Gastrocnemius medialis (tissue), 4 donors: Measurements from ENCODE around the gene SPINT1. TPM values are rescaled to one million over a fixed set of nuclear protein-coding genes. Genes with fewer than 3 reads are reported as not detected.

Experiments used
- ATAC-seq, 2 donors: fragments of 150-250 bp; one replicate each; pipeline ENCODE4 v1.9.1; 2016
- DNase-seq, 2 donors: peaks; one replicate each; pipeline ENCODE4 v3.0.0-alpha.2; 2019
- H3K27ac ChIP-seq, 4 donors: fragments of 200-600 bp; sonication (generic); 1 replicate in 1 of 4; 2 replicates in 3 of 4; pipeline ENCODE4 v1.5.1; 2016 to 2018; ENCODE audit warnings: mild to moderate bottlenecking in 2 of 4, moderate library complexity in 1 of 4
- H3K27me3 ChIP-seq, 3 donors: fragments of 200-600 bp; sonication (generic) in 2 of 3; 1 replicate in 1 of 3; 2 replicates in 2 of 3; pipeline versions ENCODE4 v1.5.1 to v1.6.0; 2016 to 2019; ENCODE audit warnings: mild to moderate bottlenecking in 1 of 3, moderate library complexity in 1 of 3
- H3K36me3 ChIP-seq, 2 donors: fragments of 200-600 bp; sonication (generic) in 1 of 2; one replicate each; pipeline ENCODE4 v1.5.1; 2017 to 2018
- H3K4me1 ChIP-seq, 2 donors: fragments of 200-600 bp; sonication (generic) in 1 of 2; one replicate each; pipeline ENCODE4 v1.5.1; 2016 to 2017; ENCODE audit warnings: mild to moderate bottlenecking in 2 of 2
- H3K4me3 ChIP-seq, 4 donors: fragments of 200-600 bp; sonication (generic) in 3 of 4; 1 replicate in 1 of 4; 2 replicates in 3 of 4; pipeline ENCODE4 v1.5.1; 2016 to 2019; ENCODE audit warnings: mild to moderate bottlenecking in 2 of 4
- H3K9me3 ChIP-seq, 3 donors: fragments of 200-600 bp; sonication (generic) in 2 of 3; 1 replicate in 1 of 3; 2 replicates in 2 of 3; pipeline ENCODE4 v1.5.1; 2016 to 2019
- CTCF ChIP-seq, 5 experiments: fragments of 450-650 bp in 3 of 5; fragments of 200-600 bp in 2 of 5; sonication (generic) in 2 of 5; IDR thresholded peaks in 4 of 5; conservative IDR thresholded peaks in 1 of 5; 1 replicate in 4 of 5; 2 replicates in 1 of 5; pipeline ENCODE4 v1.5.1; 2016 to 2019; ENCODE audit warnings: antibody characterized with exemption in 5 of 5, mild to moderate bottlenecking in 3 of 5, moderate library complexity in 3 of 5
- POLR2A ChIP-seq, 2 donors: fragments of 450-650 bp; IDR thresholded peaks; one replicate each; pipeline ENCODE4 v1.6.1; 2017; ENCODE audit warnings: antibody characterized with exemption in 2 of 2, mild to moderate bottlenecking in 2 of 2, moderate library complexity in 2 of 2
- in situ Hi-C, 4 donors: fragments of 200-750 bp; cut with MboI; loops; one replicate each; pipeline versions ENCODE4 v1.15.0 to v1.8.0; 2017; ENCODE audit warnings: low sequenced_read_pairs in 4 of 4
- intact Hi-C: fragments of 100-400 bp; cut with DNase I; formaldehyde crosslinking; loops from one replicate; pipeline ENCODE4 v1.15.1; 2023; ENCODE audit warnings: low total_unique reads
- total RNA-seq, 4 donors: library from RNA; depleted of rRNA; stranded (reverse); fragments of >200 nt; gene quantifications; one replicate each; pipeline versions ENCODE4 v1.1.0 to v1.2.3, GENCODE V29; 2016

SPINT1 gene
- total RNA-seq, 4 donors from 2014 or later: 0.42 to 5.0 (median 1.0) TPM; not detected in 1

- DNase-seq: no peak
- in situ Hi-C loops (no loop called here), intact Hi-C loops (no loop called here)
- TF ChIP-seq POLR2A (IDR thresholded peaks at IDR 0.05): no peak
- TF ChIP-seq CTCF (IDR thresholded peaks at IDR 0.05 in 4 of 5, conservative IDR thresholded peaks at IDR 0.05 in 1 of 5): no peak
- Histone ChIP-seq H3K27me3 (no peaks in the 10 kb centered on the region), H3K9me3 (no peaks in the 10 kb centered on the region), H3K27ac (no peak overlapping the region), H3K4me1 (no peaks in the 10 kb centered on the region), H3K4me3 (no peak overlapping the region), H3K36me3 (no peaks in the 10 kb centered on the region)
- no peak for ATAC-seq
Observed at GRCh38 chr15:40853241-40853890, 9.5 kb downstream of the SPINT1 start.

GRCh38 chr15:40854161-40854560 is 10.3 kb downstream of the SPINT1 start:
- ATAC-seq: no peak
- no peak overlapping the region for H3K4me3 ChIP-seq
- in situ Hi-C loops: no loop called here
- H3K27ac ChIP-seq: no peak overlapping the region
- intact Hi-C loops: no loop called here
- H3K36me3 ChIP-seq: no peaks in the 10 kb centered on the region
- TF ChIP-seq POLR2A (IDR thresholded peaks at IDR 0.05) (no peak), CTCF (IDR thresholded peaks at IDR 0.05 in 4 of 5, conservative IDR thresholded peaks at IDR 0.05 in 1 of 5) (no peak)
- no peaks in the 10 kb centered on the region for H3K9me3 ChIP-seq
- no peaks in the 10 kb centered on the region for H3K27me3 ChIP-seq
- no peak for DNase-seq
- no peaks in the 10 kb centered on the region for H3K4me1 ChIP-seq

GRCh38 chr15:40855706-40856234 is 11.9 kb downstream of the SPINT1 start:
- H3K4me3 ChIP-seq: no peak overlapping the region
- in situ Hi-C loops: loop anchor here in 1 of 4 donors (5.0 kb wide), 1 partner anchor 37 kb away; the partner anchor contains the start of gene VPS18
- no peak for ATAC-seq
- H3K9me3 ChIP-seq: no peaks in the 10 kb centered on the region
- no peak overlapping the region for H3K27ac ChIP-seq
- TF ChIP-seq CTCF (IDR thresholded peaks at IDR 0.05 in 4 of 5, conservative IDR thresholded peaks at IDR 0.05 in 1 of 5) (no peak), POLR2A (IDR thresholded peaks at IDR 0.05) (no peak)
- no peaks in the 10 kb centered on the region for H3K36me3 ChIP-seq
- DNase-seq: no peak
- H3K27me3 ChIP-seq: no peaks in the 10 kb centered on the region
- intact Hi-C loops: no loop called here
- H3K4me1 ChIP-seq: no peaks in the 10 kb centered on the region

GRCh38 chr15:40856746-40857145 is 12.9 kb downstream of the SPINT1 start:
- no peaks in the 10 kb centered on the region for H3K9me3 ChIP-seq
- no peak for ATAC-seq
- in situ Hi-C loops: loop anchor here in 1 of 4 donors (5.0 kb wide), 1 partner anchor 36 kb away; the partner anchor contains the start of gene VPS18
- H3K36me3 ChIP-seq: no peaks in the 10 kb centered on the region
- no peaks in the 10 kb centered on the region for H3K27me3 ChIP-seq
- DNase-seq: no peak
- H3K27ac ChIP-seq: no peak overlapping the region
- H3K4me1 ChIP-seq: no peaks in the 10 kb centered on the region
- TF ChIP-seq CTCF (IDR thresholded peaks at IDR 0.05 in 4 of 5, conservative IDR thresholded peaks at IDR 0.05 in 1 of 5) (no peak), POLR2A (IDR thresholded peaks at IDR 0.05) (no peak)
- no peak overlapping the region for H3K4me3 ChIP-seq
- intact Hi-C loops: loop anchor here (1.0 kb wide), 1 partner anchor 38 kb away; the partner anchor contains the start of gene VPS18
